IMR-90 (cell line): Measurements from ENCODE around the gene ORC6. TPM values are rescaled to one million over a fixed set of nuclear protein-coding genes. Genes with fewer than 3 reads are reported as not detected.

Experiments
- ATAC-seq: fragments of 200-7000 bp; cut with Tn5 transposase; 2 replicates; pipeline ENCODE4 v1.9.1; 2020; ENCODE audit warnings: low read depth, mild to moderate bottlenecking, moderate library complexity
- BruUV-seq: library from RNA; stranded (reverse); fragments of 400-500 nt; replicated peaks from 2 replicates; lab custom pipeline; 2021; lab: Mats Ljungman, UMichigan
- CTCF ChIA-PET: fragments of 300-600 bp; formaldehyde crosslinking; extraction: SDS; loops from one replicate; lab custom pipeline; 2021; ENCODE audit warnings: antibody characterized with exemption; lab: Yijun Ruan, JAX
- POLR2A ChIA-PET: fragments of 300-600 bp; sonication (Branson Sonifier 250); formaldehyde crosslinking; loops from one replicate; lab custom pipeline; 2022; ENCODE audit warnings: antibody characterized with exemption; ENCODE audit not compliant: unreplicated experiment; lab: Charles Lee
- DNase-seq: peaks from one replicate; pipeline ENCODE4 v3.0.0; 2013
- H2AFZ ChIP-seq: replicated peaks from 2 replicates; pipeline ENCODE3; 2013; ENCODE audit warnings: low read length, mild to moderate bottlenecking; ENCODE audit not compliant: poor library complexity
- H2AK5ac ChIP-seq: 2 replicates; pipeline ENCODE4 v1.6.1; 2013; ENCODE audit warnings: low read depth, low read length, inconsistent platforms
- H2AK9ac ChIP-seq: replicated peaks from 2 replicates; pipeline ENCODE3; 2013; ENCODE audit warnings: mild to moderate bottlenecking, low read depth, low read length, moderate library complexity; ENCODE audit not compliant: poor library complexity
- H2BK120ac ChIP-seq: 2 replicates; pipeline ENCODE4 v1.6.1; 2013; ENCODE audit warnings: low read depth, low read length, inconsistent platforms
- H2BK15ac ChIP-seq: 3 replicates; pipeline ENCODE4 v1.6.1; 2013; ENCODE audit warnings: low read depth, low read length, inconsistent platforms
- H2BK20ac ChIP-seq: 2 replicates; pipeline ENCODE4 v1.6.1; 2013; ENCODE audit warnings: low read depth, mild to moderate bottlenecking, inconsistent platforms, low read length, moderate library complexity
- H2BK5ac ChIP-seq: 2 replicates; pipeline ENCODE4 v1.6.1; 2013; ENCODE audit warnings: mild to moderate bottlenecking, low read depth, low read length, inconsistent platforms; ENCODE audit not compliant: poor library complexity, severe bottlenecking
- H3K14ac ChIP-seq: replicated peaks from 2 replicates; pipeline ENCODE4 v1.6.1; 2013; ENCODE audit warnings: low read depth, low read length, inconsistent platforms
- H3K18ac ChIP-seq: 2 replicates; pipeline ENCODE4 v1.6.1; 2013; ENCODE audit warnings: low read depth, low read length, control low read depth
- H3K23ac ChIP-seq: 2 replicates; pipeline ENCODE4 v1.6.1; 2013; ENCODE audit warnings: low read depth, low read length, inconsistent platforms
- H3K27ac ChIP-seq: 2 replicates; pipeline ENCODE4 v1.5.1; 2013; ENCODE audit warnings: mild to moderate bottlenecking, control low read depth, low read length; ENCODE audit not compliant: insufficient read depth
- H3K27me3 ChIP-seq: 2 replicates; pipeline ENCODE4 v1.6.1; 2013; ENCODE audit warnings: low read length; ENCODE audit not compliant: control insufficient read depth, insufficient read depth
- H3K36me3 ChIP-seq: 2 replicates; pipeline ENCODE4 v1.6.1; 2013; ENCODE audit warnings: low read length, mixed read lengths; ENCODE audit not compliant: control insufficient read depth, insufficient read depth
- H3K4ac ChIP-seq: 2 replicates; pipeline ENCODE4 v1.6.1; 2013; ENCODE audit warnings: low read depth, low read length, inconsistent platforms
- H3K4me1 ChIP-seq: 2 replicates; pipeline ENCODE4 v1.6.1; 2013; ENCODE audit warnings: low read length, mixed read lengths; ENCODE audit not compliant: control insufficient read depth, insufficient read depth
- H3K4me2 ChIP-seq: 2 replicates; pipeline ENCODE4 v1.6.1; 2013; ENCODE audit warnings: low read depth, mild to moderate bottlenecking, control low read depth, low read length, moderate library complexity
- H3K4me3 ChIP-seq: 2 replicates; pipeline ENCODE4 v1.5.1; 2013; ENCODE audit warnings: low read depth, mild to moderate bottlenecking, control low read depth, low read length, moderate library complexity; ENCODE audit not compliant: insufficient read depth
- H3K56ac ChIP-seq: 2 replicates; pipeline ENCODE4 v1.6.1; 2013; ENCODE audit warnings: low read length, inconsistent platforms; ENCODE audit not compliant: insufficient read depth; ENCODE audit errors: extremely low read depth
- H3K79me1 ChIP-seq, 2 experiments: 2 replicates each; pipeline ENCODE4 v1.6.1; 2013; ENCODE audit warnings: low read length in 2 of 2, inconsistent platforms in 1 of 2, low read depth in 1 of 2
- H3K9ac ChIP-seq: 2 replicates; pipeline ENCODE4 v1.6.1; 2013; ENCODE audit warnings: low read depth, low read length, control low read depth
- H3K9me1 ChIP-seq: 2 replicates; pipeline ENCODE4 v1.6.1; 2013; ENCODE audit warnings: low read length, inconsistent platforms; ENCODE audit not compliant: insufficient read depth
- H3K9me3 ChIP-seq: 2 replicates; pipeline ENCODE4 v1.6.1; 2013; ENCODE audit warnings: low read length; ENCODE audit not compliant: control insufficient read depth, insufficient read depth
- H4K20me1 ChIP-seq: 2 replicates; pipeline ENCODE4 v1.6.1; 2013; ENCODE audit warnings: low read length, inconsistent platforms; ENCODE audit not compliant: insufficient read depth
- H4K5ac ChIP-seq: 2 replicates; pipeline ENCODE4 v1.6.1; 2013; ENCODE audit warnings: mild to moderate bottlenecking, low read depth, low read length, control low read depth
- H4K8ac ChIP-seq, 2 experiments: 2 replicates each; pipeline ENCODE4 v1.6.1; 2013; ENCODE audit warnings: low read depth in 2 of 2, low read length in 2 of 2, control low read depth in 1 of 2, inconsistent platforms in 1 of 2
- H4K91ac ChIP-seq: 2 replicates; pipeline ENCODE4 v1.6.1; 2013; ENCODE audit warnings: low read depth, low read length, inconsistent platforms; ENCODE audit not compliant: insufficient read depth
- BHLHE40 ChIP-seq: fragments of 150-350 bp; IDR thresholded peaks from 2 replicates; pipeline ENCODE4 v1.6.1; 2016; ENCODE audit warnings: mild to moderate bottlenecking, low read depth, low read length
- CEBPB ChIP-seq: IDR thresholded peaks from 2 replicates; pipeline ENCODE4 v1.6.1; 2012; ENCODE audit warnings: low read depth, low read length, improper control_type of control experiment
- CHD1 ChIP-seq: IDR thresholded peaks from 2 replicates; pipeline ENCODE4 v1.6.1; 2012; ENCODE audit warnings: low read depth, low read length, improper control_type of control experiment
- ELK1 ChIP-seq: fragments of 150-350 bp; IDR thresholded peaks from 2 replicates; pipeline ENCODE4 v1.6.1; 2016; ENCODE audit warnings: low read depth, mild to moderate bottlenecking, low read length, moderate library complexity, borderline replicate concordance
- FOS ChIP-seq: fragments of 150-350 bp; IDR thresholded peaks from 2 replicates; pipeline ENCODE4 v1.6.1; 2016; ENCODE audit warnings: low read depth, low read length
- MAFK ChIP-seq: IDR thresholded peaks from 2 replicates; pipeline ENCODE4 v1.6.1; 2012; ENCODE audit warnings: low read depth, low read length, improper control_type of control experiment
- MAZ ChIP-seq: IDR thresholded peaks from 2 replicates; pipeline ENCODE4 v1.6.1; 2012; ENCODE audit warnings: low read depth, mild to moderate bottlenecking, low read length, improper control_type of control experiment, moderate library complexity, borderline replicate concordance
- MXI1 ChIP-seq: IDR thresholded peaks from 2 replicates; pipeline ENCODE4 v1.6.1; 2012; ENCODE audit warnings: low read depth, mild to moderate bottlenecking, low read length, moderate library complexity, borderline replicate concordance
- NFE2L2 ChIP-seq: fragments of 150-350 bp; IDR thresholded peaks from 2 replicates; pipeline ENCODE4 v1.6.1; 2016; ENCODE audit warnings: low read depth, mild to moderate bottlenecking, low read length
- POLR2A ChIP-seq: IDR thresholded peaks from 2 replicates; pipeline ENCODE4 v1.6.1; 2012; ENCODE audit warnings: mild to moderate bottlenecking, low read depth, low read length
- RAD21 ChIP-seq: IDR thresholded peaks from 2 replicates; pipeline ENCODE4 v1.6.1; 2012; ENCODE audit warnings: low read length, improper control_type of control experiment
- RCOR1 ChIP-seq: IDR thresholded peaks from 2 replicates; pipeline ENCODE4 v1.6.1; 2012; ENCODE audit warnings: mild to moderate bottlenecking, low read length, improper control_type of control experiment; ENCODE audit not compliant: insufficient replicate concordance
- RFX5 ChIP-seq: IDR thresholded peaks from 2 replicates; pipeline ENCODE4 v1.8.0; 2012; ENCODE audit warnings: low read depth, mild to moderate bottlenecking, low read length, moderate library complexity
- SMC3 ChIP-seq: fragments of 150-350 bp; IDR thresholded peaks from 2 replicates; pipeline ENCODE4 v1.6.1; 2016; ENCODE audit warnings: low read depth, mild to moderate bottlenecking, antibody characterized with exemption, low read length, moderate library complexity
- WGBS, 2 experiments: methylation state at CpG; one replicate each; pipeline versions ENCODE4 v1.1.5 to v1.1.7; 2013; ENCODE audit warnings: missing lambda C conversion rate in 2 of 2; ENCODE audit not compliant: insufficient read length in 1 of 2; ENCODE audit errors: extremely low coverage in 2 of 2; 5-methylcytosine and 5-hydroxymethylcytosine counted together
- dilution Hi-C: fragments of 300-500 bp; cut with HindIII; formaldehyde crosslinking; loops from one replicate; pipeline ENCODE4 v1.14.3; 2018; ENCODE audit warnings: low sequenced_read_pairs; ENCODE audit not compliant: unreplicated experiment
- in situ Hi-C: fragments of 300-500 bp; cut with MboI; formaldehyde crosslinking; loops from 3 replicates; pipeline ENCODE4 v1.14.3; 2019; ENCODE audit warnings: low sequenced_read_pairs, inconsistent platforms, mixed read lengths
- intact Hi-C: fragments of 100-400 bp; cut with micrococcal nuclease; formaldehyde crosslinking; loops from 2 replicates; pipeline ENCODE4 v1.10.0; 2022
- polyA plus RNA-seq, 3 experiments: library from polyadenylated mRNA; depleted of rRNA; stranded (reverse); fragments of >200 nt; gene quantifications; 2 replicates each; pipeline ENCODE4 v1.2.3, GENCODE V29; 2012; ENCODE audit warnings: low replicate concordance in 1 of 3
- total RNA-seq: library from RNA; depleted of rRNA; stranded (reverse); fragments of >200 nt; gene quantifications from 2 replicates; pipeline ENCODE4 v1.2.3, GENCODE V29; 2012
- TF ChIP-seq, protein P1 (sequence below): conservative IDR thresholded peaks from 2 replicates; pipeline ENCODE4 v1.5.1; 2012; ENCODE audit warnings: mild to moderate bottlenecking, low read depth, low read length, improper control_type of control experiment
- TF ChIP-seq, protein P2 (sequence below): fragments of 150-350 bp; IDR thresholded peaks from 2 replicates; pipeline ENCODE4 v1.6.1; 2017; ENCODE audit warnings: mild to moderate bottlenecking, antibody characterized with exemption, low read length, low read depth

The ORC6 gene
- total and polyA plus RNA-seq, 2 of the 4 experiments (the other 2 are of a cell fraction) = 9.0 to 15.9 TPM

- Histone ChIP-seq H2AFZ (no peak overlapping the region), H2BK5ac (no peak overlapping the region), H3K27me3 (no peaks in the 10 kb centered on the region), H3K4me3 (no peak overlapping the region), H2AK5ac (no peak overlapping the region), H3K9me3 (no peaks in the 10 kb centered on the region), H4K91ac (no peak overlapping the region), H3K27ac (no peak overlapping the region), H2BK15ac (no peak overlapping the region), H4K8ac (no peak overlapping the region), H4K5ac (no peak overlapping the region), H4K20me1 (no peaks in the 10 kb centered on the region), H3K23ac (no peak overlapping the region), H3K9ac (no peak overlapping the region), H3K14ac (no peak overlapping the region), H2BK20ac (no peak overlapping the region), H2BK120ac (no peak overlapping the region), H3K4ac (no peak overlapping the region), H3K4me1 (no peaks in the 10 kb centered on the region), H3K79me1 (no peaks in the 10 kb centered on the region), H3K4me2 (no peak overlapping the region), H3K56ac (no peak overlapping the region), H3K36me3 (no peaks in the 10 kb centered on the region), H3K9me1 (no peaks in the 10 kb centered on the region), H2AK9ac (no peak overlapping the region), H3K18ac (no peak overlapping the region)
- dilution Hi-C loops (no loop called here), in situ Hi-C loops (no loop called here), intact Hi-C loops (no loop called here)
- TF ChIP-seq FOS (no peak), ELK1 (no peak), MAFK (no peak), CHD1 (no peak), RCOR1 (no peak), SMC3 (no peak), NFE2L2 (no peak), RFX5 (no peak), BHLHE40 (no peak), CEBPB (no peak), MAZ (no peak), MXI1 (no peak), RAD21 (no peak), POLR2A (no peak)
- TF ChIP-seq, protein P1, sequence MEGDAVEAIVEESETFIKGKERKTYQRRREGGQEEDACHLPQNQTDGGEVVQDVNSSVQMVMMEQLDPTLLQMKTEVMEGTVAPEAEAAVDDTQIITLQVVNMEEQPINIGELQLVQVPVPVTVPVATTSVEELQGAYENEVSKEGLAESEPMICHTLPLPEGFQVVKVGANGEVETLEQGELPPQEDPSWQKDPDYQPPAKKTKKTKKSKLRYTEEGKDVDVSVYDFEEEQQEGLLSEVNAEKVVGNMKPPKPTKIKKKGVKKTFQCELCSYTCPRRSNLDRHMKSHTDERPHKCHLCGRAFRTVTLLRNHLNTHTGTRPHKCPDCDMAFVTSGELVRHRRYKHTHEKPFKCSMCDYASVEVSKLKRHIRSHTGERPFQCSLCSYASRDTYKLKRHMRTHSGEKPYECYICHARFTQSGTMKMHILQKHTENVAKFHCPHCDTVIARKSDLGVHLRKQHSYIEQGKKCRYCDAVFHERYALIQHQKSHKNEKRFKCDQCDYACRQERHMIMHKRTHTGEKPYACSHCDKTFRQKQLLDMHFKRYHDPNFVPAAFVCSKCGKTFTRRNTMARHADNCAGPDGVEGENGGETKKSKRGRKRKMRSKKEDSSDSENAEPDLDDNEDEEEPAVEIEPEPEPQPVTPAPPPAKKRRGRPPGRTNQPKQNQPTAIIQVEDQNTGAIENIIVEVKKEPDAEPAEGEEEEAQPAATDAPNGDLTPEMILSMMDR = no peak
- TF ChIP-seq, protein P2, sequence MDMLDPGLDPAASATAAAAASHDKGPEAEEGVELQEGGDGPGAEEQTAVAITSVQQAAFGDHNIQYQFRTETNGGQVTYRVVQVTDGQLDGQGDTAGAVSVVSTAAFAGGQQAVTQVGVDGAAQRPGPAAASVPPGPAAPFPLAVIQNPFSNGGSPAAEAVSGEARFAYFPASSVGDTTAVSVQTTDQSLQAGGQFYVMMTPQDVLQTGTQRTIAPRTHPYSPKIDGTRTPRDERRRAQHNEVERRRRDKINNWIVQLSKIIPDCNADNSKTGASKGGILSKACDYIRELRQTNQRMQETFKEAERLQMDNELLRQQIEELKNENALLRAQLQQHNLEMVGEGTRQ = no peak
- POLR2A ChIA-PET = no interaction called here
- no TSS peak for BruUV-seq
- DNase-seq (no peak), ATAC-seq (no peak)
- WGBS, 2 experiments = no CpG with 5 or more reads among the region's 7 CpGs
- CTCF ChIA-PET = no interaction called here
Measured at GRCh38 chr16:46714797-46715591, 25.5 kb downstream of the ORC6 start.
